ENCODE results near the gene SLC24A3.

SLC24A3 gene

GRCh38 chr20:19562426-19562825 lies 350.0 kb downstream of the SLC24A3 start:
- DNase-seq: no peak

GRCh38 chr20:19564261-19564660 lies 351.8 kb downstream of the SLC24A3 start:
- no peak for DNase-seq

GRCh38 chr20:19565736-19566135 lies 353.3 kb downstream of the SLC24A3 start:
- no peak for DNase-seq

GRCh38 chr20:19566226-19566945 lies 353.9 kb downstream of the SLC24A3 start:
- DNase-seq: no peak

GRCh38 chr20:19568128-19568527 lies 355.7 kb downstream of the SLC24A3 start:
- no peak for DNase-seq

- DNase-seq: no peak
Measured at GRCh38 chr20:19571996-19572395, 359.6 kb downstream of the SLC24A3 start.

GRCh38 chr20:19577692-19578091 lies 365.2 kb downstream of the SLC24A3 start:
- DNase-seq: no peak

GRCh38 chr20:19582782-19583181 lies 370.3 kb downstream of the SLC24A3 start:
- no peak for DNase-seq

- DNase-seq: peak; percentile 16 to 56
Measured at GRCh38 chr20:19583532-19584175, 371.2 kb downstream of the SLC24A3 start.

GRCh38 chr20:19588241-19588640 lies 375.8 kb downstream of the SLC24A3 start:
- DNase-seq: no peak

GRCh38 chr20:19588732-19589131 lies 376.3 kb downstream of the SLC24A3 start:
- DNase-seq: no peak

GRCh38 chr20:19589787-19590362 lies 377.4 kb downstream of the SLC24A3 start:
- DNase-seq: no peak

- no peak for DNase-seq
Measured at GRCh38 chr20:19590382-19590781, 377.9 kb downstream of the SLC24A3 start.

- no peak for DNase-seq
Measured at GRCh38 chr20:19593762-19594161, 381.3 kb downstream of the SLC24A3 start.

GRCh38 chr20:19594896-19595295 lies 382.5 kb downstream of the SLC24A3 start:
- no peak for DNase-seq

GRCh38 chr20:19598117-19598850 lies 385.8 kb downstream of the SLC24A3 start:
- no peak for DNase-seq

GRCh38 chr20:19599200-19599599 lies 386.8 kb downstream of the SLC24A3 start:
- no peak for DNase-seq

GRCh38 chr20:19600042-19600441 lies 387.6 kb downstream of the SLC24A3 start:
- DNase-seq: no peak

GRCh38 chr20:19601126-19601810 lies 388.8 kb downstream of the SLC24A3 start:
- no peak for DNase-seq

- DNase-seq: no peak
Measured at GRCh38 chr20:19602675-19603375, 390.4 kb downstream of the SLC24A3 start.

GRCh38 chr20:19603376-19603750 lies 390.9 kb downstream of the SLC24A3 start:
- no peak for DNase-seq

GRCh38 chr20:19605786-19606485 lies 393.5 kb downstream of the SLC24A3 start:
- no peak for DNase-seq

All from NCI-H1930 (cell line).